Dermis blood vessel endothelial cell (primary cell): ENCODE measurements around the gene GGTA1. TPM values are rescaled to one million over a fixed set of nuclear protein-coding genes. Genes with fewer than 3 reads are reported as not detected.
"Not testable (repeated sequence)": the region's sequence is repeated elsewhere in the genome, so short reads cannot be mapped to it uniquely, and the experiment has no call there.

Experiments
- DNase-seq: peaks from one replicate; pipeline ENCODE4 v3.0.0; 2010
- total RNA-seq: library from RNA; depleted of rRNA; stranded (reverse); fragments of >200 nt; gene quantifications from 2 replicates; pipeline ENCODE4 v1.2.3, GENCODE V29; 2014

GGTA1 gene
- 6.2 and 8.7 TPM in 2 replicates for total RNA-seq

- peak; percentile 66 for DNase-seq
Observed at GRCh38 chr9:121499427-121500164, at the start of gene GGTA1. TSS of gene GGTA1 (minus strand) at chr9:121499844. CDS start at chr9:121467922, 31,922 bp downstream.

GRCh38 chr9:121548666-121549065 is 49.0 kb upstream of the GGTA1 start:
- DNase-seq, result no peak

- peak; percentile 98 for DNase-seq
Observed at GRCh38 chr9:121545875-121546423, 46.3 kb upstream of the GGTA1 start.

GRCh38 chr9:121545150-121545874 is 45.7 kb upstream of the GGTA1 start:
- DNase-seq, result no peak

- DNase-seq, result no peak
Observed at GRCh38 chr9:121542025-121542424, 42.4 kb upstream of the GGTA1 start.

GRCh38 chr9:121541256-121541655 is 41.6 kb upstream of the GGTA1 start:
- no peak for DNase-seq

- peak; percentile 23 for DNase-seq
Observed at GRCh38 chr9:121538221-121538620, 38.6 kb upstream of the GGTA1 start.

- DNase-seq, result no peak
Observed at GRCh38 chr9:121537283-121537682, 37.6 kb upstream of the GGTA1 start.

- no peak for DNase-seq
Observed at GRCh38 chr9:121532881-121533280, 33.2 kb upstream of the GGTA1 start.

- DNase-seq, result peak; percentile 99
Observed at GRCh38 chr9:121529237-121529987, 29.8 kb upstream of the GGTA1 start.

GRCh38 chr9:121528642-121529041 is 29.0 kb upstream of the GGTA1 start:
- no peak for DNase-seq

GRCh38 chr9:121527371-121527770 is 27.7 kb upstream of the GGTA1 start:
- no peak for DNase-seq

GRCh38 chr9:121519688-121520087 is 20.0 kb upstream of the GGTA1 start:
- DNase-seq, result not testable (repeated sequence)

GRCh38 chr9:121518634-121519033 is 19.0 kb upstream of the GGTA1 start:
- DNase-seq, result no peak

- not testable (repeated sequence) for DNase-seq
Observed at GRCh38 chr9:121513166-121513565, 13.5 kb upstream of the GGTA1 start.

- DNase-seq, result peak; percentile 60
Observed at GRCh38 chr9:121510766-121511550, 11.3 kb upstream of the GGTA1 start.

- no peak for DNase-seq
Observed at GRCh38 chr9:121509180-121509579, 9.5 kb upstream of the GGTA1 start.

- DNase-seq, result no peak
Observed at GRCh38 chr9:121508415-121508814, 8.8 kb upstream of the GGTA1 start.

- no peak for DNase-seq
Observed at GRCh38 chr9:121505903-121506735, 6.5 kb upstream of the GGTA1 start.

GRCh38 chr9:121503444-121503843 is 3.8 kb upstream of the GGTA1 start:
- no peak for DNase-seq

- no peak for DNase-seq
Observed at GRCh38 chr9:121500165-121500478, 478 bp upstream of the GGTA1 start.

- DNase-seq, result no peak
Observed at GRCh38 chr9:121499177-121499426, 542 bp downstream of the GGTA1 start.
